Ascending aorta (tissue), 2 donors: ENCODE data around the gene SEC14L6. TPM values are rescaled to one million over a fixed set of nuclear protein-coding genes. Genes with fewer than 3 reads are reported as not detected.

ENCODE experiments used
- DNase-seq, 2 donors: peaks; one replicate each; pipeline ENCODE4 v3.0.0-alpha.2; 2019; ENCODE audit warnings: low spot score in 2 of 2
- H3K27ac ChIP-seq, 2 donors: fragments of 200-600 bp; sonication (generic); one replicate each; pipeline ENCODE4 v1.5.1; 2016 to 2017; ENCODE audit warnings: mild to moderate bottlenecking in 1 of 2
- H3K27me3 ChIP-seq: fragments of 200-600 bp; sonication (generic); one replicate; pipeline ENCODE4 v1.5.1; 2017
- H3K36me3 ChIP-seq, 2 donors: fragments of 200-600 bp; sonication (generic); one replicate each; pipeline ENCODE4 v1.5.1; 2016
- H3K4me1 ChIP-seq, 2 donors: fragments of 200-600 bp; sonication (generic); one replicate each; pipeline ENCODE4 v1.5.1; 2016 to 2017; ENCODE audit warnings: mild to moderate bottlenecking in 1 of 2
- H3K4me3 ChIP-seq, 2 donors: fragments of 200-600 bp; sonication (generic); one replicate each; pipeline ENCODE4 v1.5.1; 2016 to 2017; ENCODE audit warnings: mild to moderate bottlenecking in 1 of 2
- H3K9me3 ChIP-seq, 2 donors: fragments of 200-600 bp; sonication (generic); one replicate each; pipeline ENCODE4 v1.5.1; 2016
- CTCF ChIP-seq, 3 experiments: fragments of 200-600 bp in 2 of 3; fragments of 450-650 bp in 1 of 3; sonication (generic) in 2 of 3; IDR thresholded peaks; one replicate each; pipeline ENCODE4 v1.5.1; 2016 to 2019; ENCODE audit warnings: antibody characterized with exemption in 3 of 3, mild to moderate bottlenecking in 1 of 3, moderate library complexity in 1 of 3
- intact Hi-C: fragments of 100-400 bp; cut with DNase I; formaldehyde crosslinking; loops from one replicate; pipeline ENCODE4 v1.15.1; 2023
- total RNA-seq: library from RNA; depleted of rRNA; stranded (reverse); fragments of >200 nt; gene quantifications from one replicate; pipeline ENCODE4 v1.1.0, GENCODE V29; 2016

The SEC14L6 gene
- total RNA-seq, 1 donor from 2014 or later = not detected

- no peak for DNase-seq
- no peak overlapping the region for H3K27ac ChIP-seq
- no peaks in the 10 kb centered on the region for H3K27me3 ChIP-seq
- no peaks in the 10 kb centered on the region for H3K4me1 ChIP-seq
- no peak for TF ChIP-seq CTCF (IDR thresholded peaks at IDR 0.05)
- intact Hi-C loops = no loop called here
- peaks cover 97% of the 10 kb centered on the region in 2 donors for H3K36me3 ChIP-seq
- H3K4me3 ChIP-seq = no peak overlapping the region
- H3K9me3 ChIP-seq = no peaks in the 10 kb centered on the region
Observed at GRCh38 chr22:30584441-30584840, 37.9 kb upstream of the SEC14L6 start.

- Histone ChIP-seq H3K9me3 (no peaks in the 10 kb centered on the region), H3K36me3 (peaks cover 99 to 100% of the 10 kb centered on the region in 2 donors), H3K4me3 (no peak overlapping the region), H3K4me1 (no peaks in the 10 kb centered on the region), H3K27me3 (no peaks in the 10 kb centered on the region), H3K27ac (no peak overlapping the region)
- intact Hi-C loops = no loop called here
- no peak for TF ChIP-seq CTCF (IDR thresholded peaks at IDR 0.05)
- DNase-seq = no peak
Observed at GRCh38 chr22:30582788-30583545, 36.4 kb upstream of the SEC14L6 start.

GRCh38 chr22:30582051-30582450, 35.5 kb upstream of the SEC14L6 start:
- Histone ChIP-seq H3K27ac (no peak overlapping the region), H3K36me3 (peaks cover 99 to 100% of the 10 kb centered on the region in 2 donors), H3K9me3 (no peaks in the 10 kb centered on the region), H3K4me3 (no peak overlapping the region), H3K27me3 (no peaks in the 10 kb centered on the region), H3K4me1 (no peaks in the 10 kb centered on the region)
- TF ChIP-seq CTCF (IDR thresholded peaks at IDR 0.05) = no peak
- intact Hi-C loops = no loop called here
- no peak for DNase-seq

- peaks cover 99 to 100% of the 10 kb centered on the region in 2 donors for H3K36me3 ChIP-seq
- no peak overlapping the region for H3K27ac ChIP-seq
- no peak for DNase-seq
- intact Hi-C loops = no loop called here
- H3K4me1 ChIP-seq = peaks cover under 1 to 2% of the 10 kb centered on the region in 2 donors
- no peak for TF ChIP-seq CTCF (IDR thresholded peaks at IDR 0.05)
- H3K4me3 ChIP-seq = no peak overlapping the region
- H3K9me3 ChIP-seq = no peaks in the 10 kb centered on the region
- H3K27me3 ChIP-seq = no peaks in the 10 kb centered on the region
Observed at GRCh38 chr22:30580896-30581295, 34.4 kb upstream of the SEC14L6 start.

- no peaks in the 10 kb centered on the region for H3K27me3 ChIP-seq
- DNase-seq = no peak
- TF ChIP-seq CTCF (IDR thresholded peaks at IDR 0.05) = no peak
- peaks cover 4 to 11% of the 10 kb centered on the region in 2 donors for H3K4me1 ChIP-seq
- intact Hi-C loops = no loop called here
- H3K4me3 ChIP-seq = no peak overlapping the region
- no peak overlapping the region for H3K27ac ChIP-seq
- peaks cover 77 to 79% of the 10 kb centered on the region in 2 donors for H3K36me3 ChIP-seq
- no peaks in the 10 kb centered on the region for H3K9me3 ChIP-seq
Observed at GRCh38 chr22:30578481-30578880, 31.9 kb upstream of the SEC14L6 start.
